Esophagus muscularis mucosa (tissue), 3 donors: ENCODE results near the gene CFAP300.

ENCODE experiments used
- CTCF ChIP-seq, 3 experiments: fragments of 200-600 bp in 2 of 3; fragments of 450-650 bp in 1 of 3; sonication (generic) in 2 of 3; IDR thresholded peaks; one replicate each; pipeline ENCODE4 v1.5.1; 2017 to 2019; ENCODE audit warnings: antibody characterized with exemption in 3 of 3, mild to moderate bottlenecking in 2 of 3, moderate library complexity in 1 of 3
- POLR2AphosphoS5 ChIP-seq, 2 donors: sonication (generic); formaldehyde crosslinking; IDR thresholded peaks; one replicate each; pipeline ENCODE4 v1.6.1; 2017; ENCODE audit warnings: antibody characterized with exemption in 2 of 2

GRCh38 chr11:102050927-102051575 lies 3.8 kb downstream of the CFAP300 start:
- no peak for TF ChIP-seq CTCF (IDR thresholded peaks at IDR 0.05)
- TF ChIP-seq POLR2AphosphoS5 (IDR thresholded peaks at IDR 0.05), result no peak
